ENCODE measurements around the gene CELF6.

The CELF6 gene

GRCh38 chr15:72319985-72320671, at the start of gene CELF6:
CELF6 (minus strand) TSS chr15:72320157; CDS start chr15:72319874, 283 bp downstream.
- DNase-seq (ENCODE audit: low read depth) = peak; percentile 71

- no peak for DNase-seq (ENCODE audit: low read depth)
Measured at GRCh38 chr15:72368899-72369298, 48.9 kb upstream of the CELF6 start.

- DNase-seq (ENCODE audit: low read depth) = no peak
Measured at GRCh38 chr15:72368325-72368724, 48.4 kb upstream of the CELF6 start.

DNA sequence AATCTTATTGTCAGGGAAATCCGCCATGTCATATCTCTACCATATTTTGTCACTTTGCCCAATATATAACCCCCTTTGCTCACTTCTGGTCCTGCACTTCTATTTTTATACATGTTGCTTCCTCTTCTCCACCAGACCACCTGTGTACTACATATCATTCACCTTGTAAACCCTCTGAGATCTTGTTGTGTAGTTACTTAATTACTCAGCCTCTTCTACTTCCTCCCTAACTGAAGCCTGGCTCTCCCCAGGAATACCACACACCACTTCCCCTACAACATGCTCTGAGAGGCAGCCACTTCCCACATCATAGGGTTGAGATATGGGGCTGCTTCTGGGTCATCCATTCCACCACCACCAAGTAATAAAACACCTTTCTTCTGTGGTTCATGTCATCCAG, 45.9 kb upstream of the CELF6 start:
- DNase-seq (ENCODE audit: low read depth) = no peak

DNA sequence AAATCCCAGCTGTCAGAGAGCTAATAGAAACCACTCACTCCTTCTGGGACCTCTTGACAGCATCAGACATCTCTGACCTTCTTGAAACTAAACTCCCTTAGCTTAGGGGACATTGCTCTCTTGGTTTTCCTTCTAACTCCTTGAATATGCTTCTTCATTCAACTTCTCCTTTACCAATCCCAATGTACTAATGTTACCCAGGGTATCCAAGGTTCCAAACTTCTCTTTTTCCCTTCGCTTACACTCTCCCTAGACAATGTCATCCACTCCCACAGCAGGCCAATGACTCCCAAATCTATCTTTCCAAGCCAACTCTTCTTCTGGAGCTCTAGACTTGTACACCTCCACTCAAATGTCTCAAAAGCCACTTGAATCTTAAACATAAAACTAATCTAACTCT, 41.2 kb upstream of the CELF6 start:
- DNase-seq (ENCODE audit: low read depth) = no peak

DNA sequence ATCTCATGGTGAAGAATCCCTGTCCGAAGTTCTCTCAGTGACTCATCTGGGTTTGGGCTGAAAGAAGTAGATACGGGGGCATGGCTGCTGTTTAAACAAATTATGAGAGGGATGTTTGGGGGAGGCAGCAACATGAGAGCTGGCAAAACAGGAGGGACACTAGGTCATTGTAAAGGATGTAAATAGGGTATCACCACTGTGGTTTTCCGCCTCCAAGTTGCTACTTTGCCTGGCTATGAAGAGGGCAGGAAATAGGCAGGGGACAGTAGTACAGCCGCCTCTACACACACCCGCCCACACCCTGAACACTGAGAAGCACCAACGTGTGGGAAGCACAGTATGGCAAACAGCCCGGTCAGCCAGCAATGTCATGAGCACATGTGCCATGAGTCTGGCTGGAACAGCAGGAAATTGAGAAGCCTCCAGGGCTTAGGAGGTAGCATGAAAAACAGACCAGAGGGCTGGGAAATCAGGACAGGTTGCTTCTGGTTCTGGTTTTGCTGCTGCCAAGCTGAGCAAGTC, 38.8 kb upstream of the CELF6 start:
- DNase-seq (ENCODE audit: low read depth) = peak; percentile 87

GRCh38 chr15:72358121-72358520, 38.2 kb upstream of the CELF6 start:
- DNase-seq (ENCODE audit: low read depth) = no peak

- DNase-seq (ENCODE audit: low read depth) = no peak
Measured at GRCh38 chr15:72354496-72354895, 34.5 kb upstream of the CELF6 start.

GRCh38 chr15:72353266-72353665, 33.3 kb upstream of the CELF6 start:
- DNase-seq (ENCODE audit: low read depth) = no peak

DNA sequence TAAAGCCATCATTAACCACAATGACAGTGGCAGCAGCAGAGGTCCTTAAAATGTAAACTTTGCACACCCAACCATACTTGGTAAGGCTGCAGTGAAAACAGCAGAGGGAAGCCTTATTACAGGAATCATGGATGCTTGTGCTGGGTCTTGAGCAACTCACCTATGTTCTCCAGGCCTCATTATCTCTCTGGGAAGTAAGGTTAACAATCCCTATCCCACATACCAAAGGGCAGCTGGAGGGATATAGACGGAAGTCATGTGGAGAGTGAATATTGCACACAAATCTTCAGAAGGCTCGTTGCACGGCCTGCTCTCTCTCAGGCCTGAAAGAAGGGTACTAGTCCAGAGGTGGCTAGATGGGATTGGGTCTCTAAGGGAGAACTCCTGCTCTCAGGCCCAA, 25.8 kb upstream of the CELF6 start:
- no peak for DNase-seq (ENCODE audit: low read depth)

- no peak for DNase-seq (ENCODE audit: low read depth)
Measured at GRCh38 chr15:72345280-72345679, 25.3 kb upstream of the CELF6 start.

DNA sequence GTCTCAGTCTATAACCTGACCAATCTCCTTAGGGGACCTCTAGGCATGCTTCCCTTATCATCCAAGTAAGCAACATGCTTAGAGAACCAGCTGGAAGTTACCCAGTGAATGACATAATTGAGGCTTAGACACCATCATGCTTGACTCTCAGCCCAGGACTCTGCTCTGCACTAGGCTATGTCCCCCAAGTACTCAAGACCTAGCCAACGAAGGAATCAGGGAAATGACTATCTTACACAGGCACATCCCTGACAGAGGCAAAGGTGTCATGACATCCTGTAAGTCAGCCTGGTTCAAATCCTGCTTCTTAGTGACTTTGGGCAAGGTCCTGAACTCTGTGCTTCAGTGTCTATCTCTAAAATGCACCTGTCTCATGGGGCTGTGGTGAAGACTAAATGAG, 24.6 kb upstream of the CELF6 start:
- no peak for DNase-seq (ENCODE audit: low read depth)

- no peak for DNase-seq (ENCODE audit: low read depth)
Measured at GRCh38 chr15:72342385-72342784, 22.4 kb upstream of the CELF6 start.

- no peak for DNase-seq (ENCODE audit: low read depth)
Measured at GRCh38 chr15:72341361-72341760, 21.4 kb upstream of the CELF6 start.

- DNase-seq (ENCODE audit: low read depth) = peak; percentile 21
Measured at GRCh38 chr15:72340366-72340765, 20.4 kb upstream of the CELF6 start.

GRCh38 chr15:72339777-72340177, 19.8 kb upstream of the CELF6 start:
- peak; percentile 99 for DNase-seq (ENCODE audit: low read depth)

GRCh38 chr15:72338617-72339321, 18.8 kb upstream of the CELF6 start:
- peak; percentile 100 for DNase-seq (ENCODE audit: low read depth)

GRCh38 chr15:72338148-72338547, 18.2 kb upstream of the CELF6 start:
- no peak for DNase-seq (ENCODE audit: low read depth)

DNA sequence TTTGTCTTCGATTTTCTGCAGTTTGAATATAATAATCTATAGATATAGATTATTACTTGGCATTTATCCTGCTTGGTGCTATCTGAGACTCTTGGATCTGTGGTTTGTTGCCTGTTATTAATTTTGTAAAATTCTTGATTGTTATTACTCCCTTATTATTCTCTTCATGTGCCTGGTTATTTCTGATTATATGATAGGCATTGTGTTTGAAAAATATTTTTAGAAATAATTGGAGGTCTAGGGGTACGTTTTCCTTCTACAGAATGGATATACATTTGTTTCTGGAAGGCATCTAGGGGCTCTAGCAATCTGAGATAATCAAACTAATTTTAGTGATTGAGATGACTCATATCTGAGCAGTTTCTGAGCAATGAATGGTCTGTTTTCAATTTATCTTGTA, 14.9 kb upstream of the CELF6 start:
- DNase-seq (ENCODE audit: low read depth) = no peak

DNA sequence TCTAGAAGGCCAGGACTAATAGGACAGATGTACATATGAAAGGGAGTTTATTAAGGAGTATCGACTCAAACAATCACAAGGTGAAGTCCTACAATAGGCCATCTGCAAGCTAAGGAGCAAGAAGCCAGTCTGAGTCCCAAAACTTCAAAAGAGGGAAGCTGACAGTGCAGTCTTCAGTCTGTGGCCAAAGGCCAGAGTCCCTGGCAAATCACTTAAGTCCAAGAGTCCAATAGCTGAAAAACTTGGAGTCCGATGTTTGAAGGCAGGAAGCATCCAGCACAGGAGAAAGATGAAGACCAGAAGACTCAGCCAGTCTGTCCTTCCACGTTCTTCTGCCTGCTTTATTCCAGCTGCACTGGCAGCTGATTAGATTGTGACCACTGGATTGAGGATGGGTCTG, 11.1 kb upstream of the CELF6 start:
- DNase-seq (ENCODE audit: low read depth) = no peak

- DNase-seq (ENCODE audit: low read depth) = no peak
Measured at GRCh38 chr15:72323752-72324151, 3.8 kb upstream of the CELF6 start.

- peak; percentile 42 for DNase-seq (ENCODE audit: low read depth)
Measured at GRCh38 chr15:72319360-72319984, 485 bp downstream of the CELF6 start.

- no peak for DNase-seq (ENCODE audit: low read depth)
Measured at GRCh38 chr15:72318408-72318942, 1.5 kb downstream of the CELF6 start.
